GM19395 (cell line): ENCODE measurements around the gene ARMS2.

Experiments used
- ATAC-seq: cut with Tn5 transposase; IDR thresholded peaks from one replicate; pipeline ENCODE4 v1.9.1; 2021; ENCODE audit warnings: mild to moderate bottlenecking, moderate library complexity; ENCODE audit not compliant: unreplicated experiment

Gene ARMS2

DNA sequence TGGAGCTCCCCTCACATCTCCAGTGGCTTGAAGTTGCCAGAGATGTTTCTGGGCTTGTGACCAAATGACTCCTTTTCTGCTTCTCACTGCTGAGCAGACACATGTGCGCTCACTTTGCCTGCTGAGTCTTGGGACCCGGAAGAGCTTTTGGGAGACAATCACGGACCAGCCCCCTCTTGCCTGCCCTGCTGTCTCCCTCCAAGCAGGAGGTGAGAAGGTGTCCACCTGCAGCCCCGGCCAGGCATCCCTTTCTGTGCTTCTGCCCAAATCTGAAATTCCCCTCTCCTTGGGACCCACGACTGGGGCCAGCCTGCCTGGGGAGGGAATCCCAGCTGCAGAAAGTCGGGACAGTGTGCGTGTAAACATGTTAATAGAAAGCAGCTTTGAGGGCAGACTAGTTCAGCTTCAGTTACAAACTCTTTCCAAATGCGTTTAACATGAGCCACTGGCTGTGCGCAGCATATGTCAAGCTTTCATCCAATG lies 38.6 kb downstream of the ARMS2 start:
- no peak for ATAC-seq

DNA sequence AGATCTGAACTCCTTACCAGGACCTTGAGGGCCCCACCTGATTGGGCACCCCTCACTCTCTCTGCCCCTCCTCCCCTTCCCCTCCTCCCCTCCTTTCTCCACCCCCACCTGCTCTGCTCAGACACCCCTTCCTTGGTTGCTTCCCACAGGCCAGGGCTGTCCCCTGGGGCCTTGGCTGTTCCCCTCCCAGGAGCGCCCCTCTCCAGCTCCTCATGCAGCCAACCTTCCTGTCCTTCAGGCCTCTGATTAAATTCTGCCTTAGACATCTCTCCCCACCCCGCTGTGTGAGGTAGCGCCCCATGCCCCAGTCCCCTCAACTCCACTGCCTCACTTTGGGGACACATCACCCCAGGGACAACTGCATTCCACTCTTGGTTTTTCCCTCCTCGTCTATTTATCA lies 39.3 kb downstream of the ARMS2 start:
- ATAC-seq: no peak

DNA sequence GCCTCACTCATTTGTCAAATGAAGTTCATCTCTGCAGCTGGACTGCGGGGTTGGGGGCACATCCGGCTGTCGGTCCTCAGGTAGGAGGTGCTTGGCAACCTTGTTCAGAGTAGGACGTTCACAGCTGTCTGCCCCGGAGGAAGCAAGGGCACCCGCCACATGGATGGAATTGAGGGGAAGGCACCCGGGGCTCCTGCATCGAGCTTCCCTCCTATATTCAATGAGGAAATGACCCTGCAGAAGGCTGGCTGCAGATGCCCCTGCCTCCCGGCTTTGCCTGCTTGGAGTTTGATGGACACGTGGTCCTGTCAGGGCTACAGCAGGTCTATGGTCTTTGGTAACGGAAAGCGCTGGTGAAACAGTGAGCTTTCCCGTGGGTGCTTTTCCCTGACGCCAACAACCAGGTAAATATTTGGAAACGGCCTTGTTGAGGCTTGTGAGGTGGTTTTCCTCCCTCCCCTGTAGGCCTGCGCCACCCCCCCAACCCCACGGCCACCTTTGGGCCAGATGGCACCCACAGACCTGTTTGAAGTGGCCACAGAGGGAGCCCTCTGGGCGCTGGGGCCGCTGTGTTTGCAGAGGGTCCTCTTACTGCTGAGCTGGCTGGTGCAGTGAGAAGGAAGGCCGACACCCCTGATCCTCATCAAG lies 39.8 kb downstream of the ARMS2 start:
- no peak for ATAC-seq

DNA sequence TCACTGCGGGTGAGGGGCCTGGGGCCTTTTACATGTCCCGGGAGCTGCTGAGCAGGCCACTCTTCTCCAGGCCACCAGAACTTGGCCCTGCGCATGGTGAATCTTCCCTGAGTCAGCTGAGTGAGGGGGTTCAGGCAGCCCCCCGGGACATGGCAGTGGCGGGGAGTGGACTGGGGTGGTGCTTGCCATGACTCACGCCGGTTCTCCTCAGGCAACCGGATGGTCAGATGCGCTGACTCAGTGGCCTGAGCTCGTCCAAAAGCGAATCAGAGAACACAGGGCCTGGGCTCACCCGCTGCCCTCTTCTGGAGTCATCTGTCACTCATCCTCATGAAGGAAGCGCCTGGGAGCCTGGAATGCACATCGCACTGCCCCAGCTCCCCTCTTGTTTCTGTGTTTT lies 40.4 kb downstream of the ARMS2 start:
- no peak for ATAC-seq

DNA sequence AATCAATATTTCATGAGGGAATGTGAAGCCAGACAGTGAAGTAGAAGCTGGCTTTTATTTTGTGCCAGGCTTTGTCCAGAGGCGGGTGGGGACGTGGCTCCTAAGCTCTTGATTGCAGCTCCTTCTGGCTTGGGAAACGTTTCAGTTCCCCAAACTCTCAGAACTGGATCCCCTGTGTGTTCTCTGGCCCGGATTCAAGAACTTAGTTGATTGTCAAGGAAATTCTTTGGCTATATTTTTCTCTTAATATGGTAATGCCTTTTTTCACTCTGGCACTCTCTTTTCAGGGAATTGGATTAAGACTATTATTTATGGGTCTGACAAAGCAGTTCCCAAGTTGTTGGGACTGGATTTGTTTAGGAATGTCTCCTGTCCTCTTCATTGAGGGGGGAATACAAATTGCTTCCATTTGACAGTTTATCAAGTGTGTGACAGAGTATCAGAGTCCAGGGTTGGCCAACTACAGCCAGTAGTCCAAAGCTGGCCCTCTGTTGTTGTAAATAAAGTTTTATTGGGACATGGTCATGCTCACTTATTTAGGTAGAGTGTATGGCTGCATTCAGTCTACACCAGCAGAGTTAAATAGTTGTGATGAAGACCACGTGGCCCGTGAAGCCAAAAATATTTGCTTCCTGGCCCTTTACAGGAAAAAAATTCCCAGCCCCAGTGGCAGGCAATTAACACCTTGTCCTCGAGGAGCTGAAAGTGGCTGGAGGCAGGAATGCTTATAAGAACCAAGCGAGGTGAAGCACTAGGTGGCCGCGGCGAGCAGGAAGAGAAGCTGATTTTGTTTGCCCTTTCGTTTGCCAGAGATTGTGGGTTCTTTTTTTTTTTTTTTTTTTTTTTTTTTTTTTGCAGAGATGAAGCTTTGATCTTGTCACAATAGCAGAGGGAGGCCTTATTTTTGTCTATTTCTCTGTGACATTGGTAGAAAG lies 41.2 kb downstream of the ARMS2 start:
- no peak for ATAC-seq

DNA sequence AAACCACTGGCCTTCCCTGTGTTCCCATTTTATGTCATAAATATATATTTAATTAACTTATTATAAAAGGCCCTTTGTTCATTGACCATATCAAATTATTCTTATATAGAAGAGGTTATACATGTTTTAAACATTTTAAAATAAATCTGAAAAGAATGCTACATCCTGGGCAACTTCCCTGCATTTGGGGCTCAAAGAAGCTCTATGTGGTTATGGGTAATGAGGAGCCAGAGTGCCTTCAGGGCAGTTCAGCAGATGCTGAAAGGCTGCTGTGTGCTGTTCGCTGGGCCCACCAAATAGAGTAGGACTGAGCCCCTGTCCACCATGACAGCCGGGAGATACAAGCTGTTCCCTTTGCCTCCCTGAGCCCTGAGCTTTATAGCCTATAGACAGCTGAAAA lies 42.8 kb downstream of the ARMS2 start:
- ATAC-seq: no peak

DNA sequence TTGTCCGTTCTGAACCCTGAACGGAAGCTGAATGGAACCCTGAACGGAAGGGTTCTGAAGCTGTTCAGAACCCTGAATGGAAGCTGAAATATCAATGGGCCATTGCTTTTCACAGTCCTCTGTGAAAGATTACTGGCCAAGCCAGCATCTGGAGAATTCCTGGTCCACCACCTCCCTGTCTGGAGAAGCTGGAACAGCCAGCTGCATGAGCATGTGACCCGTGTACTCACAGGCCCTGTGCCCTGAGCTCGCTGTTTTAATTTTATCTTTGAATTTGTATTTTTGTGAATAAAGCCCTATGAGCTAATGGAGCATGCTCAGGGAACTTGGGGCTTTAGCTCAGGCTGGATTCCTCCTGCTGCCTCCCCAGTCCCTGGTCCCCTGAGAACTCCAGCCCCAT lies 44.1 kb downstream of the ARMS2 start:
- ATAC-seq: no peak

DNA sequence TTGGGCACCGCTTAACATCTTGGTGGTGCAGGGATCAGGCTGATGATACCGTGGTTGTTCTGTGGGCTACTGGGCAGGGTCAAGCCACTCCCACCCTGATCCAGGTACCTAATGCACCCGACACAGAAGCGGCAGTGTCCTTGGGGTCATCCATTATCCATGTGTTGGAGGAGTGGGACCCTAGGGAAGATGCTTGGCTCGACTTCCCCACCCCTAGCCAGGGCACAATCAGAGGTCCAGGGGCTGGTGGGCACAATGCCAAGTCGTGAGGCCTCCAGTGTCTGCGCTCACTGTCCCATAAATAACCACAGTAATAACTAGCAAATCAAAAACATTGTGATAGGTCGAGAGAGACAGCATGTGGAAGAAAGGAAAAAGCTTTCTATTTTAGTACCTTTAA lies 44.6 kb downstream of the ARMS2 start:
- ATAC-seq: no peak

DNA sequence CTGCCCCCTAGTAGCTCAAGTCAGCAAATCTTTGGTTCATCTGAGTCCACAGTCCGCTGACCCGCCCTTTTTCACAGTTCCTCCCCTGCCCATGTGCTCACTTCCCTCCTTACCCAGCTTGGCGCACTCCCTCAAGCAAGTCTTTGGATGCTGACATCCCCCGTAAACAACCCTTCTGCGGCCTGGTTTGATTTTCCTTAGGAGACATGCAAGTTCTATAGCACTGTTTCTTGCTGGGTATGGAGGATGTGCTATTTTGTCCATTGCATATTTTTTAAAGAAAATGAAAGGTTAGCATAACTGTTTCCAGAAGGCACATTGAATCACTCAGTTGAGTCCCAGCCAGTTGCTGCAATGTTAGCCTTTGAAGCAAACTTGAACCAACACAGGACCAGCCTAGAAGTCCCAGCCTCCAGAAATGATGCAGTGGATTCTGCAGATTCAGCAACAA lies 45.1 kb downstream of the ARMS2 start:
- no peak for ATAC-seq

DNA sequence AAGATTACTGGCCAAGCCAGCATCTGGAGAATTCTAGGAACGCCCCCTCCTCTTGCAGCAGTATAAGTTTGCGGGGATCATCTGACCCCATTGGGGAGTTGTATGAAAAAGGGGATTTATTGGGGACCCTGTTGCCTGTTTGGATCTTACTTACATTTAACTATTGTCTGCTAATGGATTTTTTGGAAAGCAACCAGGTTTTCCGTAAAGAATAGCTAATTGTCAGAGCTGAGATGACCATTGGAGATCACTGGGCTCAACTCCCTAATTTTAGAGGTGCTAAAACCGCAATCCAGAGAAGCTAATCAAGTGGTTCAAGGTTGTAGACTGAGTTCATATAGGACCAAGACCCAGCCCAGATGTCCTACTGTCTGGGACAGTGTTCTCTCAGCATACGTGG lies 45.7 kb downstream of the ARMS2 start:
- ATAC-seq: no peak

DNA sequence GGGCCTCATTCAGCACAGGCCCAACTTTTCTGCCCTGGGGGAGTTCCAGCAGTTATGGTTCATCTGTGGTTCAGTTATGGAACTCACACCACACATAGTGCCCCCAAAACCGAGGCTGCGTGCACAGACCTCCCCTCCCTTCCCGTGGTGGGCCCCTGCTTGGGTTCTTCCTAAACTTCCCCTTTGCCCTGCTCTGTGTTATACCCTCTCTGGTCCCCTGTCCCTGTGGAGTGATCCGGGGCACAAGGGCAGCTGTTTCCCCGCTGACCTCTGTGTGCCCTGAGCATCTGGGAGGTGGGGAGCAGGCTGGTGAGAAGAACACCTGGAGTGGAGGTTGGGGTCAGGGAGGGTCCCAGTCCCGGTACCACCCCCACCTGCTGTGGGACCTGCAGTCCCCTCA lies 46.3 kb downstream of the ARMS2 start:
- no peak for ATAC-seq

DNA sequence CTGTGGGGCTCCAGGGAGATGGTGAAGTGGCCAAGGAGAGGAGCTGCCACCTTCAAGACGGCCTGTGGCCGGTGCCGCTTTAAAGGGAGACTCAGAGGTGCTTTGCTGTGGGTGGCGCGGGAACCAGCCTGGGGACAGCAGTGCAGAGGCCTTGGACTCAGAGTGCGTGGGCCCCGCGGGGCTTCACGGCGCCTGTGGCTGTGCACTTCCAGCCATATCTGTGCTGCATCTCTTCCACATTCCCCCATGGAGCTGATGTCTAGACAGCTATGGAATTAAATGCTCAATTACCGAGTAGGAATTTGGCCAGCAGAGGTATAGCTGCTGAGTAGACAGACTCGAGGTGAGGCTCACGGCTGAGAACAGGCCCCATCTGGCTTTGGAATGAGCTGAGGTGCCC lies 48.6 kb downstream of the ARMS2 start:
- ATAC-seq: no peak

DNA sequence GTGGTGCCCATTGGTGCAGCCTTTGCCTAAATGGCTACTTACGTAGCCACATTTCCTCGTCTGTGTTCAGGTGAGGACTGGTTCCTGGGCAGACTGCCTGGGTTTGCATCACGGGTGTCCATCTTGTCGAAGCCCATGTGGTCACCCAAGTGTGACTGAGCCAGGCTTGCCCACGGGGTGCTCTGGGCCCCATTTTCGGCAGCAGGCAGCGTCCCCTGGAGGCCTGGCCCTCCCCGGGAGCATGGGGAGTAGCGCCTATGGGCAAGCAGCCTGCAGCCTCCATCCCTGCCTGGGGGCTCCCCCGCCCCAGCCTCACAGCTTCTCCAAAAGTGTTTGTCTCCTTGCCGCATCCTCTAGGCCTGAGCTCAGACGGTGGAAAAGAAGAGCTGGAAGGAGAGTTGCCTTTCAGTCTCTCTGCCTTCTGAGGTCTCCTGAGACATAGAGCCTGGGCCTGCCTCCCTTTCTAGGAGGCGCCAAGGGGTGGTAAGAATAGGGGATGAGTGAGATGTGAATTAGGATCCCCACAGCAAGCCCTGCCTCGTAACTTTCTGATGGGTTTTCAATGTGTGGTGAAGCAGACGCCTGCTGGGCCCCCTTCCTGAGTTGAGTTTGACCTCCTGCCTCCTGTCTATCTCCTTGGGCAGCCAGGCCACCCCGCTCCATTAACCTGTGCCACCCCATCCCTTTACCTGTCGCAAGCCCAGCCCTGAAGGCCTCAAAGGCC lies 49.6 kb downstream of the ARMS2 start:
- ATAC-seq: no peak

DNA sequence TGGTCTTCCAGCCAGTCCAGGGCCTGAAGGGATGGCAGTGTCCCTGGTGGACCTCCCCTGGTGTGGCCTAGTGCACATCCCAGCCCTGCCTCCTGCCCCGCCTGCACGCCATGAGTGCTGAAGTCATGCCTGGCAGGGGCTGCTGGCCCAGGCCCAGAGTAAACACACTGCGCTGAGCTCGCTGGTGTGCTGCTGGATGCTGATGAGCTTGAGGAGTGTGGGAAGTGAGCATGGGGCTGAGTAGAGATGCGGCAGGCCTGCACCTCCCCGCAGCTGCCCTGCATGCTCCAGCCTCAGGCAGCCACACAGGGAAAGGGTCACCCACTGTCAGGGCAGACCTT lies 50.1 kb downstream of the ARMS2 start:
- no peak for ATAC-seq

DNA sequence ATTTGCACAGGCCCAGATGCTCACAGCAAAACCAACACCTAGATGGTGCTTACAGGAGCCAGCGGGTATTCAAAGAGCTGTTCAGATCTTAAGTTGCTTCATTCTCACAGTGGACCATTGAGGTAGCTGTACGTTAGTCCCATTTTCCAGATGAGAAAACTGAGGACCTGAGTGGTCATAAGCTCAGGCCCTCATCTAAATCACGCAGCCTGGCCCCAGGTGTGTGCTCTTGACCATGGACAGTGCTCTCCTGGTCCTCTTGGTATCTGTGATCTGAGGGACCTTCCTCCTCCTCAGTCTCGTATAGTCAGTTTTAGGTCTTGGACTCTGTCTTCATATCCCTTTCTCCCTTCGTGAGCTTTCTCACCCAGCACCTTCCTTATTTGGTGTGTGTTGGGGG lies 50.6 kb downstream of the ARMS2 start:
- ATAC-seq: no peak

DNA sequence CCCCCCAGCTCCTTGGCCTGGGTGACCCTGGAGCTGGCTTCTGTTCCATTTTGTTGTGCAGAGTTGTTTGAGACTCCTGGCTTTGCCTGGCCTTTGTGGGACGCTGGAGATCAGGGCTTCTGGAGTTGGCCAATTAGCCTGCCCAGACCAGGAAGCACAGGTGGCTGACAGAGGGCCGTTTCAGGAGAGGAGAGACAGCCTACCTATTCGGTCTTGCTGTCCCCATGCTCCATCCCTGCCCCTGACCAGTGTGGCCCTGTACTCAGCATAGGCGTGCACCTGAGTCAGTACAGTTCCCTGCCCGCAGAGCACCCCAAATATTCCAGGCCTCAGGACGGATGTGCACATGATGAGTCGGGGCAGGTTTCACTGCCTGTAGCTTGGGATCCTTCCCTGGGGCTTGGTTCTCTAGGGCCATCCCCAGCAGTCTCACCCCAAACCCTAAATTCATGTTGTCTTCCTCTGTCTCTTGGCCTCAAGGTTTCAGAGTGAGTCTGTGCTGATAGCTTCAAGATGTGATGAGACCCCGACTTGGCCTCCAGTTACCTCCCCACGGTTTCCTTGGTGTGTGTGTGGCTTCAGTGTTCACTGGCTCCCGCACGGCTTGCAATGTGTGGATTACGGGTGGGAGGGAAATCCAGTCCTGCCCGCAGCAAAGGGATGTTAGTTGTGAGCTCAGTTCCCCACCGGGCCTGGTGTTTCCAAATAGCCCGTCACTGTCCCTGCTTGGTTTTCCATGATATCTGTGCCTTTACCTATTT lies 51.6 kb downstream of the ARMS2 start:
- ATAC-seq: no peak
